ENCODE data around the gene IKZF1.

The IKZF1 gene

DNA sequence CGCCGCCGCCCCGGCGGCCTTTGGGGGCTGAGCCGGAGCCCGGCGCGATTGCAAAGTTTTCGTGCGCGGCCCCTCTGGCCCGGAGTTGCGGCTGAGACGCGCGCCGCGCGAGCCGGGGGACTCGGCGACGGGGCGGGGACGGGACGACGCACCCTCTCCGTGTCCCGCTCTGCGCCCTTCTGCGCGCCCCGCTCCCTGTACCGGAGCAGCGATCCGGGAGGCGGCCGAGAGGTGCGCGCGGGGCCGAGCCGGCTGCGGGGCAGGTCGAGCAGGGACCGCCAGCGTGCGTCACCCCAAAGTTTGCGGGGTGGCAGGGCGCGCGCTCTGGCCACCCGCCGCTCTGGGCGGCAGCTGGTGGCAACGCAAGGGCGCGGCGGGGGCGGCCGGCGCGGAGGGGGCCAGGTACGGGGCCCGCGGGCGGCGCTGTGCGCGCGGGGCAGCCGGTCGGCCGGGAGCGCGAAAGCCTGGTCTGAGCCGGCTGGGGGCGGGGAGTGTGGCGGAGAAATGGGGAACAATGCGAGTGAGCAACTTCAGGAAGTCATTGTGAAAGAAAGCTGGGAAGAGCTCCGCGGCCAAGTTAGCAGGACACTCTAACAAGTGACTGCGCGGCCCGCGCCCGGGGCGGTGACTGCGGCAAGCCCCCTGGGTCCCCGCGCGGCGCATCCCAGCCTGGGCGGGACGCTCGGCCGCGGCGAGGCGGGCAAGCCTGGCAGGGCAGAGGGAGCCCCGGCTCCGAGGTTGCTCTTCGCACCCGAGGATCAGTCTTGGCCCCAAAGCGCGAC, at the start of gene IKZF1:
TSS of gene IKZF1 (plus strand) at position 588 of the 782 bp plus-strand sequence. CDS start 14,346 bp downstream, outside the sequence.
- Histone ChIP-seq H3K4me1 (ENCODE audit: insufficient read depth, low read length) (no peaks in the 10 kb centered on the region), H3K9ac (ENCODE audit: low read depth, low read length) (peak within 1 kb of the TSS; percentile 64; the same call in 1 of the 2 replicates), H3K9me3 (ENCODE audit: control insufficient read depth, insufficient read depth, low read length) (no peaks in the 10 kb centered on the region), H3K36me3 (ENCODE audit: insufficient read depth, low read length) (no peaks in the 10 kb centered on the region)

DNA sequence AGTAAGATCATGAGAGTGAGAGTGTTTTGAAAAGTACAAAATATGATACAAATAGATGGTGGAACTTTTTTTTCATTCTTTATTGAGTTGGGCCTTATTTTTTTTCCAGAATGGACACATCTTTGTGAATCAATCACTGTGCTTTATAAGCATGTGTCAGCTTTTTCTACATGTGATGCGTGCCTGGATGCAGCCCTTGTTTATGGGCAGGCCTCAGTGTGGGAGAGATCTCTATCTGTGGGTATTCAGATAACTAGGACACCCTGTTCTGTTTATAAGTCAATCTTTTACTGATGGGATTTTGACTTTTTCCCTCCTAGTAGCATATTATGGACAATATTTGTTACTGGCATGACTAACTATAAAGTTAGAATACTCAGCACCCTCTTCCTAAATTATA, 42.9 kb upstream of the IKZF1 start:
- no peaks in the 10 kb centered on the region for H3K36me3 ChIP-seq (ENCODE audit: insufficient read depth, low read length)
- H3K4me1 ChIP-seq (ENCODE audit: insufficient read depth, low read length): 0 out of 2 replicates have a peak, but pooled peaks cover 7% of the 10 kb centered on the region
- no peak overlapping the region for H3K9ac ChIP-seq (ENCODE audit: low read depth, low read length)
- no peaks in the 10 kb centered on the region for H3K9me3 ChIP-seq (ENCODE audit: control insufficient read depth, insufficient read depth, low read length)

DNA sequence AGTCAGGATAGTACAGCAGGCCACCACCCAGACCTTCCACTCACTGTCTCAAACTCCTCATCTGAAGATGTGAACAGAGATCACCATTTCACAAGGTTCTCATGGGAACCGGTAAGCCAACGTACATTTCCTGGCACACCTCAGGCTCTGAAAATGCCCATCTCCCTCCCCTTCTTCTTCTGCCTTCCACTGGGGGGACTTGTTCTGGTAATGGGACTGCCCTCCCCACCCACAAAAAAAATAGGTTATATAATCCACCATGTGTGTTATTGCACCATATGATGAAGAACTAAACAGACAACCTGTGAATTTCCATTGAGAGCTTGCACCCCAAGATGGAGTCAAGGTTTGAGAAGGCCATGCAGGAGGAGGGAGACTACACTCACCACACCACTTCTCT, 42.1 kb upstream of the IKZF1 start:
- Histone ChIP-seq H3K36me3 (ENCODE audit: insufficient read depth, low read length) (no peaks in the 10 kb centered on the region), H3K9me3 (ENCODE audit: control insufficient read depth, insufficient read depth, low read length) (no peaks in the 10 kb centered on the region), H3K4me1 (ENCODE audit: insufficient read depth, low read length) (0 out of 2 replicates have a peak, but pooled peaks cover 10% of the 10 kb centered on the region), H3K9ac (ENCODE audit: low read depth, low read length) (no peak overlapping the region)

DNA sequence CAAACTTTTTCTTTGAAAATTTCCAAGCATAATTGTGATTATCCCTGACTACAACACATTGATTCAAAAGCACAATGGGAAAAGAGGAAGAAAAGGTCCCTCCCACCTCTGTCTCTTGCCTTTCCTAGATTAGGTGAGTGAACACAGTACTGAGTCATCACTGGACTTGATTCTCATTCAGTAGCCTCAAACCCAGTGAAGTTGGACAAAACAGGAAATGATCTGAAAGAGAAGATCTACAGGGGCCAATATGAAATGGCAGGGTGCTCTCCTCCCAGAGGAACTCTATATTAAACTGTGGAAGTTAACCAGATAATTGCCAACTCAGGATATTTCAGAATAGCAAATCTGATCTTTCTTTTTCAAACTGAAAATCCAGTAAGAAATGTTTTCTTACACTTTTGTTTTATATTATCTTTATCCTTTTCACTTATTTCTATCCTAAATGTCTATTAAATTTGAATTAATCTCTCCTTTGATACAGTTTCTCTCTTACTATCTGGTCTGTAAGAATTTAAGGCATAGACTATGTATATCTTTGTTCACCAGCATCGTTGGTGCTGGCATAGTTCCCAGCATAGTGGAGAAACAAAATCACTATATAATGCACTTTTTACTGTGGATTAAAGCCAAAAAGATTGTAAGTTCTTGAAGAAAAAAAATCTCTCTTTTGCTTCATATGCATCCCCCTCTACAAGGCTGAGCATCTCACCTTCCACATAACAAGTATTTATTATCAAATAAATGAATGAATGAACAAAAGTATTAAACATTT, 41.4 kb upstream of the IKZF1 start:
- Histone ChIP-seq H3K36me3 (ENCODE audit: insufficient read depth, low read length) (no peaks in the 10 kb centered on the region), H3K9ac (ENCODE audit: low read depth, low read length) (no peak overlapping the region), H3K4me1 (ENCODE audit: insufficient read depth, low read length) (0 out of 2 replicates have a peak, but pooled peaks cover 10% of the 10 kb centered on the region)

DNA sequence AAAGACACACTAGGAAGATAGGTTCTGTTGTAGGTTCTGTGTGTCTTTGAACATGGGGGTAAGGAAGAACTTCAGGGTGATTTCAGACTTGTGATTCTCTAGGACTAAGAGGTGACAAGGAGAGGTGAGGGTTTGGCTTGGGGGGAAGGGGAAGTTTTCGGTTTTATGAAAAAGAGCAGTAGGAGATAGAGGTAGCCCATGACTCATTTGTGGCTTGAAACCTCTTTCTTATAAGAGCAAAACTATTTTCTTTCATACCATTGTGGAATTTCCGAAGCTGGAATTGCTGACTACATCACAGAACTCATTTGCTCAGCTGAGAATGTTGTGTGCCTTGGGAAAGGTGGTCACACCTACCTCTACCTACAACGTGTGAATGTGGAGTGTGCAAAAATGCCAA, 39.6 kb upstream of the IKZF1 start:
- Histone ChIP-seq H3K9me3 (ENCODE audit: control insufficient read depth, insufficient read depth, low read length) (no peaks in the 10 kb centered on the region), H3K9ac (ENCODE audit: low read depth, low read length) (no peak overlapping the region), H3K36me3 (ENCODE audit: insufficient read depth, low read length) (no peaks in the 10 kb centered on the region), H3K4me1 (ENCODE audit: insufficient read depth, low read length) (0 out of 2 replicates have a peak, but pooled peaks cover 10% of the 10 kb centered on the region)

More for the DNA sequence above, 41.4 kb upstream of the IKZF1 start:
- no peaks in the 10 kb centered on the region for H3K9me3 ChIP-seq (ENCODE audit: control insufficient read depth, insufficient read depth, low read length)

DNA sequence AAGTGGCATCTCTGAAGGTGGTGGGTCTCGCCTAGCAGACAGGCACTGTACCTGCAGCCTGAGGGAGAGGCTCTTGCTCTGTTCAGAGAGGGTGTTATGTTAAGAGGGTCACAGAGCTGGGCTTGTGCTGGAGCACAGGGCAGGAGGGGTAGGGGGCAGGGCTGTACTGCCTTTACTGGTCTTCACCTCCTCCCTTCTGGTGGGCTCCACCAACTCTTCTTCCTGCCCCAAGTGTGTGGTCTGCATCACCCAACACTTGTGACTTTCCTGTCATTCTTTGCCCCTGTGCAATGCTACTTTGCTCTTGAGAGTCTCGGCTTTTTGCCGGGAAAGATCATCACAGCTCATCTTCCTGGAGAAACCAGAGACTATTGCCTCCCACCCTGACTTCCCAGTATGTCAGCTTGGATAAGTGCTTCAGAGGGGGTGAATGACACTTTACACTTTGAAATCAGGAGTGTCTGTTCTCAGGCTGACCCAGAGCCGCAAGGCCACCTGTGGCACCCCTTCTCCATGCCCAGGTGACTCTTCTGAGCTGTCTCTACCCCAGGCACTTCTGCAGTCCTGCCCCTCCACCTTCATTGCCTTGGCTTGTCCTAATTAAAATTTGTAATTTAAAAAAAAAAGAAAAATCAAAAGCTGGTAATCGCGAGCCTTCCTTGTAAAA, 38.4 kb upstream of the IKZF1 start:
- Histone ChIP-seq H3K9me3 (ENCODE audit: control insufficient read depth, insufficient read depth, low read length) (no peaks in the 10 kb centered on the region), H3K4me1 (ENCODE audit: insufficient read depth, low read length) (0 out of 2 replicates have a peak, but pooled peaks cover 10% of the 10 kb centered on the region), H3K36me3 (ENCODE audit: insufficient read depth, low read length) (no peaks in the 10 kb centered on the region), H3K9ac (ENCODE audit: low read depth, low read length) (no peak overlapping the region)

DNA sequence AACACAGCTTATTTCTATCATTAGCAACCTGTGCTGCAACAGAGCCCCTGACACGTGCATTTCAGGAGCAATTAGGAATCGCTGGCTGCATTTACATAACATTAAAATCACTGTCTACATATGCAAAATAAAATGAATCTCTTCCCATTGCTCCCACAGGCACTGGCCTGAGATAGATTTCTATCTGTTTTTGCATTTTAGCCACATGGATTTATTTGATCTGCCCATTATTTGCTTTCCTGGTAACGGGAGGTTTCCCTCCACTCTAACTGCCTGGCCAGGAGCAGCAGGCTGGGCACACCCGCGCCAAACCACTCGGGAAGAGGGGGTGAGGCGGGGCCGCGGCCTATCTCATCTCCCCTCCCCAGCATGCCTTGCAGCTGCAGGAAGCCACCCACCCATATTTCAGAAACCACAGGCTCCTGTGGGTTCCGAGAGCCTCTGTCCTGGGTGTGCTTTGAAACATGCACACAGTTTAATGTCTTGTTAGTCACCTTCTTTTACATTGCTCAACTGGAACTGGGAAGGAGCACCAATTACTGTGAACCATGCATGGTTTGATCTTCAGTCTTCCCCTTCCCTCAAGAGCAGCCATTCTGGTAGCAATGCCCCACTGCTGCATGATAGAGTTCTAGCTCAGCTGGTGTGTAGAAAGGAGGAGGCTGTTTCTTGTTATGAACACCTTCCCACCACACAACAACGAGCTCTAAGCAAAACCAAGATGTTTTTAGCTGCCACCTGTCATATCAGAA, 37.7 kb upstream of the IKZF1 start:
- H3K9ac ChIP-seq (ENCODE audit: low read depth, low read length): no peak overlapping the region

DNA sequence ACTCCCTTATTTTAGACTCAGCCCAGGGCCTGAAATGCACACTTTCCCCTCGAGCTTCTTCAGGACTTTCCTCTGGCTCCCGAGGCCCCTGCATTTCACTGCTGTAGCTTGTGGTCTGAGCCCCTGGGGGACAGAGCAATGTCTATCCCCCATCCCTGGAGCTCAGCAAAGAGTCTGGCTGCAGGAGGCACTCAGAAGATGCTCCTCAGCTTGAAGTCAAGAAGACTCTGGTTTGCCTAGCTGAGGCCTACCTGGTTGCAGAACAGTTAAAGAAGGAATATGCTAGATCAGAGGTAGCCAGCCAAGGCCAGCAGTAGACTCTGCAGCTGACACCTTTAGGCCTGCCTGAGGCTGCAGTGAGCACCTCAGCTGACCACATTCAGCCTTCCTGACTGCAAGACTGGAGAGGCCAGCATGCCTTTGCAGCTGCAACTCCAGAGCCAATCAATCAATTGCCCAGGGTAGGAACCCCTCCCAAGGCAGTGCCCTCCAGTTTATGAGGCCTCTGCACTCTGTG, 36.9 kb upstream of the IKZF1 start:
- Histone ChIP-seq H3K36me3 (ENCODE audit: insufficient read depth, low read length) (no peaks in the 10 kb centered on the region), H3K9ac (ENCODE audit: low read depth, low read length) (no peak overlapping the region), H3K4me1 (ENCODE audit: insufficient read depth, low read length) (0 out of 2 replicates have a peak, but pooled peaks cover 10% of the 10 kb centered on the region), H3K9me3 (ENCODE audit: control insufficient read depth, insufficient read depth, low read length) (no peaks in the 10 kb centered on the region)

More for the DNA sequence above, 37.7 kb upstream of the IKZF1 start:
- Histone ChIP-seq H3K4me1 (ENCODE audit: insufficient read depth, low read length) (0 out of 2 replicates have a peak, but pooled peaks cover 10% of the 10 kb centered on the region), H3K9me3 (ENCODE audit: control insufficient read depth, insufficient read depth, low read length) (no peaks in the 10 kb centered on the region), H3K36me3 (ENCODE audit: insufficient read depth, low read length) (no peaks in the 10 kb centered on the region)

DNA sequence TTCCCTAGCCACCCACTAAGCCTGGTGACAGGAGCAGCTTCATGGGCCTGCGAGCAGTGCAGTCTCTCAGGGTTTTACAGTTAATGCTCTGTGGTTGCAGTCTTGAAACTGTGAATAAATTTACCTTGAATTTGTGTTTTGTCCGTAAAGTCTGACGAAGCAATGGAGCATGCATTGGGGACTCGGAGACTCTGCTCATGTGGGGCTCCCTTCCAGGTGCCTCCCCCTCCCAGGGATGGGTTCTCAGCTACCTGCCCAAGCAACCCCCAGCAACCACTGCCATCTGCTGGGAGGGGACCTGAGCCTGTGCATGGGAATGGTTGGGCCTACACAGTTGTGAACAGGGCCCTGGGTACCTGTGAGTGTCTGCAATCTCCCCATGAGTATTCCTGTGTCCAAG, 36.3 kb upstream of the IKZF1 start:
- Histone ChIP-seq H3K9ac (ENCODE audit: low read depth, low read length) (no peak overlapping the region), H3K9me3 (ENCODE audit: control insufficient read depth, insufficient read depth, low read length) (no peaks in the 10 kb centered on the region), H3K36me3 (ENCODE audit: insufficient read depth, low read length) (no peaks in the 10 kb centered on the region), H3K4me1 (ENCODE audit: insufficient read depth, low read length) (0 out of 2 replicates have a peak, but pooled peaks cover 10% of the 10 kb centered on the region)

DNA sequence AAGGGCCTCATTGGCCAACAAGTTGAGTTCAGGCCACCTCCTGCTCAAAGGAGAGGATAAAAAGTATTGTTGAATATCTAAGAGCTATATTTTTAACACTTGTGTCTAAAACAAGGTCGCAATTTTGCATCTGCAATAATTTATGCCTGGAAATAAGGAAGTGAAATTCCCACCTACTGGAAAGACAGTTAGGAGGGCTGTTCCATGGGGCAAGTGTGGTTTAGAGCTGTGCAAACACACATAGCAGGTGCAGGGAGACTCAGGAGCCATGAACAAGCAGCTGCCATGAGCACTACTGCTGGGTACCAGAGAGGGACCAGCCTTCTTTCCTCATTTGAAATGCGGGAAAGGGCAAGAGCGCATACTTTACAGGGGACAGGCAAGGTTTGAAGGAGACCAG, 35.5 kb upstream of the IKZF1 start:
- no peaks in the 10 kb centered on the region for H3K9me3 ChIP-seq (ENCODE audit: control insufficient read depth, insufficient read depth, low read length)
- H3K4me1 ChIP-seq (ENCODE audit: insufficient read depth, low read length): 0 out of 2 replicates have a peak, but pooled peaks cover 10% of the 10 kb centered on the region
- no peaks in the 10 kb centered on the region for H3K36me3 ChIP-seq (ENCODE audit: insufficient read depth, low read length)
- H3K9ac ChIP-seq (ENCODE audit: low read depth, low read length): no peak overlapping the region

DNA sequence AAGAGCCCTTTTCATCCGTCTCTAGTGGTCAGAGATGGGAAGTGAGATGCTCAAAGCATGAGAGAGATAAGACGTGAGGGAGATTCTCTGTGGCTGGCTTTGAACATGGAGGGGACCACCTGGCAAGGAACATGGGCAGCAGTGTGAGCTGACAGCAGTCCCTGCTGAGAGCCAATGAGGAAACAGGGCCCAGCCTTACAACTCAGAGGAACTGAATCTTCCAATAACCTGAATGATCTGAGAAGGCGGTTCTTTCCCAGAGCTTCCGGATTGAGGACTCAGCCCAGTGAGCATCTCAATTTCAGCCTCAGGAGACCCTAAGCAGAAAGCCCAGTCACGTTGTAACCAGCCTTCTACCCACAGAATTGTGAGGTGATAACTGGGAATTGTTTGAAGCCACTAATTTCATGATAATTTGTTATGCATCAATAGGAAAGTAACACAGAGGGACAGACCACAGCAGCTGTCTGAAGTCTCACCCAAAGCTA, 33.9 kb upstream of the IKZF1 start:
- no peaks in the 10 kb centered on the region for H3K36me3 ChIP-seq (ENCODE audit: insufficient read depth, low read length)
- H3K4me1 ChIP-seq (ENCODE audit: insufficient read depth, low read length): 0 out of 2 replicates have a peak, but pooled peaks cover 10% of the 10 kb centered on the region
- H3K9me3 ChIP-seq (ENCODE audit: control insufficient read depth, insufficient read depth, low read length): no peaks in the 10 kb centered on the region
- no peak overlapping the region for H3K9ac ChIP-seq (ENCODE audit: low read depth, low read length)

DNA sequence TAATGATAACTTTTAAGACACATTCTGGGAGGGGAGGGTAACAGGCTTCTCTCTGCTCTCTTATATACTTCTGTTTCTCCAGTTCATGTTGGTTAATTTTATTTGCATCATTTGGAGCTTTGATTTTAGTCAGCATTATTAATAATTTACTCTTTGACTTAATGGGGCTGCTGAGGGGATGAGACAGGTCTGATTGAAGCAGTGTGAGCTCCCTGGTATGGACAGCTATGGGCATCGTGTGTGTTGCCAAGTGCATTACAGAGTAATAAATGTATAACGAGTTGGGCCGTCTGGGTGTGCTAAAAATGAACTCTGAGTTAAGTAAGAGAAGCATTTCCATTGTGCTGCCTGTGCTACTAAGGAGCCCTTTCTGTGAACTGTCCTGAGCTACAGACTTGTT, 31.7 kb upstream of the IKZF1 start:
- H3K4me1 ChIP-seq (ENCODE audit: insufficient read depth, low read length): no peaks in the 10 kb centered on the region

DNA sequence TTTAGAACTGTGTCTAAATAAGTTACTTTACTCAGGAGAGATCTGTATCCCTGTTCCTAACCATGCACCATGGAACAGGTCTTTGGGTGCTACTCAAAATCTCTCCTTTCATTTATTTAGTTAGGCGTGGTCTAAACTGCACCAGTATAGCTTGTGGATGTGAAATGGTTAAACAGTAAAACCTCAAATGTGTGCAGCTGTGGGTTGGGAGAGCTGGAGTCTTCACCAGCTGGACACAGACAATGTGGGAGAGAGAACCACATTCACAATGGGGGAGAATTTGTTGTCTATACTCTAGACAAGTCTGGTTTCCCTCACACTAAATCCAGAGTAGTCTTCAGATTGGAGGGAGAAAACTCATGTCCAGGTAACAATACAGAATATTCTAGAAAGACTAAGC, 31.2 kb upstream of the IKZF1 start:
- H3K4me1 ChIP-seq (ENCODE audit: insufficient read depth, low read length): no peaks in the 10 kb centered on the region
- H3K9ac ChIP-seq (ENCODE audit: low read depth, low read length): no peak overlapping the region
- H3K9me3 ChIP-seq (ENCODE audit: control insufficient read depth, insufficient read depth, low read length): no peaks in the 10 kb centered on the region
- no peaks in the 10 kb centered on the region for H3K36me3 ChIP-seq (ENCODE audit: insufficient read depth, low read length)

More for the DNA sequence above, 31.7 kb upstream of the IKZF1 start:
- Histone ChIP-seq H3K9me3 (ENCODE audit: control insufficient read depth, insufficient read depth, low read length) (no peaks in the 10 kb centered on the region), H3K9ac (ENCODE audit: low read depth, low read length) (no peak overlapping the region), H3K36me3 (ENCODE audit: insufficient read depth, low read length) (no peaks in the 10 kb centered on the region)
